Left cardiac atrium (tissue), 4 donors: Measurements from ENCODE around the gene DCP2. TPM values are rescaled to one million over a fixed set of nuclear protein-coding genes. Genes with fewer than 3 reads are reported as not detected.
A peak's percentile ranks its signal among the peaks of the same experiment; 100 is the strongest.
"Not testable (repeated sequence)": the region's sequence is repeated elsewhere in the genome, so short reads cannot be mapped to it uniquely, and the experiment has no call there.

ENCODE experiments used
- ATAC-seq, 2 donors: fragments of 200-7000 bp; cut with Tn5 transposase; one replicate each; pipeline ENCODE4 v1.9.1; 2020; ENCODE audit warnings: mild to moderate bottlenecking in 2 of 2, moderate library complexity in 2 of 2
- DNase-seq: peaks from one replicate; pipeline ENCODE4 v3.0.0-alpha.2; 2020
- intact Hi-C, 2 donors: fragments of 100-400 bp; cut with DNase I; formaldehyde crosslinking; loops; one replicate each; pipeline versions ENCODE4 v1.14.1 to v1.15.1; 2022 to 2023
- long read RNA-seq: library from polyadenylated mRNA; unstranded; transcript quantifications from one replicate; pipeline ENCODE4 v2.0.0, GENCODE V29; 2021
- total RNA-seq, 2 donors: library from RNA; stranded (reverse); fragmentation: NEBNext Ultra II Directional; extraction: Animal tissue kit (Norgen Biotek cat#: 25700); gene quantifications; one replicate each; pipeline ENCODE4 v1.2.1, GENCODE V29; 2021
- donor health status: DM: no; HTN: yes; CAD: no.
- donor health status: DM: no; HTN: yes; CAD: no; lungs with severe emphysema.
- donor health status: DM: yes; HTN: yes; CAD: no.
- donor health status: Dilated cardiomyopathy.

DCP2 gene
- total RNA-seq: 10 to 100 TPM; 21.5 to 23.7 TPM
- long read RNA-seq, partial matches to known transcripts: 1 of 4 reads
- long read RNA-seq, other reads (novel, unspliced or antisense): 3 of 4 reads

DNA sequence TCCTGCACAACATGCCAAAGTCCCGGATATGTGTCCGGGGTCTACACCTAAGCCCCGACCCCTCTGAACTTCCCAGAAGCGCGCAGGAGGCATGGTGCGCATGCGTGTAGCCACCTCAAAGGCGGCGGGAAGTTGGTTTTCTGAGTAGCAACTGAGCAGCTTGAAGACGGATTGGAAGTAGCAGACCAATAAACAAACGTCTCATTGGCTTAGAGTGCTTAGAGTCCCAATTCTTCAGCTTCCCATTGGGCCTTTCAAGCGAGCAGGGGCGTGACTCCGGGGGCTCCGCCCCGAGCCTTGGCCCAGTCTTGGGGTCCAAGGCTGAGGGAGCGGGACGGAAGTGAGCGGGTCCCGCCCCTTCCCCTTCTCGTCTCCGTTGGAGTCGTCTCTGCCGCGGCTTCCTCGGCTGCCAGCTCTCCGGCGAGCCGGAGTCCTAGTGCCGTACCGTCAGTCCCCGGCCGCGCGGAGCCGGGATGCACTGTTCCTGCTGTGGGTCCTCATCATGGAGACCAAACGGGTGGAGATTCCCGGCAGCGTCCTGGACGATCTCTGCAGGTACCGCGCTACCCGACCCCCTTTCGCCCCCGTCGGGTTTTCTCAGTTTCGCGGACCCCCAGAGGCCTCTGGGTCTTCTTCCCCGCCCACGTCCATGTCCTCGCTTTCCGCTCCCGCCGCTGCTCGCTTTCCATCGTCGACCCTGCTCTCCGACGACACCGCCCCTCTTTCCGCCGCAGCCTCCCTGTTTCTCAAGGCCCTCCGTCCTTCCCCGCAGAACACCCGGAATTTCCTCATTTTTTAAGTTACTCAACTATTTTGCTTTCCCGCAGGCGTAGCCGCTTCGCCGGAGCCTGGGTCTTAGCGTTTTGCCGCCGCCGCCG, at the start of gene DCP2:
Gene DCP2, plus strand, starts transcription at position 367 of the 878 bp plus-strand sequence. Its CDS starts 136 bp downstream, at position 503.
- peak; percentile 96 for DNase-seq
- intact Hi-C loops: no loop called here
- ATAC-seq: peak; percentile 99

DNA sequence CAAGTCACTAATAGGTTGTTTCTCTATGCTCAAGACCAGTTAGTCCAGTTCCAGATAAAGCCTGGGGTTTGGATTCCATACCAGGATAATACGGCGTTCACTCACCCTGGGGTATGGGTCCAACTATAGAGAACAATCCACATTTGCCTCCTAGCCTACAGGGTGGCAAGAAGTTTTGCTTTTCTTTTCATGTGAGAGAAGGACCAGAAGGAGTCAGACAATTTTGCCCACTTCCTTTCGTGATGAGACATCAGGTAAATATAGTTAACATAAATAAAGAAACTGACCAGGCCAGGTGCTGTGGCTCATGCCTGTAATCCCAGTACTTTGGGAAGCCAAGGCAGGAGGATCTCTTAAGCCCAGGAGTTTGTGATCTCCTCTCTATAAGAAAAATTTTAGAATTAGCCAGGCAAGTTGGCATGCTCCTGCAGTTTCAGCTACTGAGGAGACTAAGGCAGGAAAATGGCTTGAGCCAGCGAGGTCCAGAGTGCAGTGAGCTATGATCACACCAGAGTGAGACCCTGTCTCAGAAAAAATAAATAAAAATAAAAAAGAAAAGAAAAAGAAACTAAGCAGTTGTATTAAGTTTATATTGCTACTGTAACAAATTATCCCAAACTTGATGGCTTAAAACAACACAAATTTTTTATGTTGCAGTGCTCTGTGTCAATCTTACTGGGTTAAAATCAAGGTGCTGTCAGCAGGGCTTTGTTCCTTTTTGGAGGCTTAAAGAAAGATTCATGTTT, 47.1 kb upstream of the DCP2 start:
- ATAC-seq (no peak), DNase-seq (no peak)
- intact Hi-C loops: loop anchor here in 1 of 2 donors (10.0 kb wide), 1 partner anchor 65 kb away; the partner anchor contains the start of gene SRP19

DNA sequence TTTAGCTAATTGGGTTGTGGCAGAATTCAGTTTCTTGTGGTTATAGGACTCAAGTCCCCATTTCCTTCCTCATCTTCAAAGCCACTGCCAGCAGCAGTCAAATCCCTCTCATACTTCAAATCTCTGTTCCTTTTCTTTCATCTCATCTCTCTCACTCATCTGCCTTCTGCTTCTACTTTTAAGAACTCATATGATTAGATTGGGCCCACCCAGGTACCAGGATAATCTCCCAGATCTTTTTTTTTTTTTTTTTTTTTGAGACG, 46.6 kb upstream of the DCP2 start:
- ATAC-seq: no peak
- DNase-seq: no peak
- intact Hi-C loops: no loop called here

DNA sequence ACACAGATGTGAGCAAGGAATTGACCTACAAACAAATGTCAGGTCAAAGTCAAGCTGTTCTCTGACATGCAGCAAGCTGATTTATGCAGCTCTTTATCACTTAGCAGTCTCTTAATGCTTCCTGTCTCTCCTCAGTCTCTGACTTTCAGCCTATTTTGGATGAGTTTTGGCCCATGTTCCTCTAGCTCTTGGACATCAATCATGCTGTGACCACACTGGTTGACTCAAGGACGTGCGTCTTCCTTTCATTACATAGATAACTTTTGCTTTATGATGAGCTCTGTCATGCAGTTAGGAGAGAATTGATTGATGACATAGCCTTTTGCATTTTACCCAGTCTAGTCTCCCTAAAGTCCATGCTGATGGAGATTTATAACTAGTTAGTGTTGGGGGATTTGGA, 45.1 kb upstream of the DCP2 start:
- ATAC-seq (peak; percentile 74 to 85), DNase-seq (no peak)
- intact Hi-C loops: no loop called here

DNA sequence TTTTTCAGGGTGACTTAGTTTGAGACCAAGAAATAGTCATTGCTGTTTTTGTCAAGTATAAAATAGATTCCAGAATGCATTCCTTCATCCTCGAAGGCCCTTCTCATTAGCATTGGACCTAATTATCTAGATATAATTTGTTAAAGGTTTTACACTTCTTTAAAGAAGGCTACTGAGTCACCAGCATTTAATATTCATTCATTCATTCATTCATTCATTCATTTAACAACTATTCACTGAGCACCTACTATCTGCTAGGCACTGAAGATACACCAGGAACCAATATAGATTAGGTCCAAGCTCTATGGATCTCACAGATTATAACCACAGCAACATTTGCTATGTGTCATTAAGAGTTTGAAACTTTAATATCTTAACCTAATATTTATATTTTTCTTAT, 43.5 kb upstream of the DCP2 start:
- DNase-seq: no peak
- intact Hi-C loops: no loop called here
- no peak for ATAC-seq

DNA sequence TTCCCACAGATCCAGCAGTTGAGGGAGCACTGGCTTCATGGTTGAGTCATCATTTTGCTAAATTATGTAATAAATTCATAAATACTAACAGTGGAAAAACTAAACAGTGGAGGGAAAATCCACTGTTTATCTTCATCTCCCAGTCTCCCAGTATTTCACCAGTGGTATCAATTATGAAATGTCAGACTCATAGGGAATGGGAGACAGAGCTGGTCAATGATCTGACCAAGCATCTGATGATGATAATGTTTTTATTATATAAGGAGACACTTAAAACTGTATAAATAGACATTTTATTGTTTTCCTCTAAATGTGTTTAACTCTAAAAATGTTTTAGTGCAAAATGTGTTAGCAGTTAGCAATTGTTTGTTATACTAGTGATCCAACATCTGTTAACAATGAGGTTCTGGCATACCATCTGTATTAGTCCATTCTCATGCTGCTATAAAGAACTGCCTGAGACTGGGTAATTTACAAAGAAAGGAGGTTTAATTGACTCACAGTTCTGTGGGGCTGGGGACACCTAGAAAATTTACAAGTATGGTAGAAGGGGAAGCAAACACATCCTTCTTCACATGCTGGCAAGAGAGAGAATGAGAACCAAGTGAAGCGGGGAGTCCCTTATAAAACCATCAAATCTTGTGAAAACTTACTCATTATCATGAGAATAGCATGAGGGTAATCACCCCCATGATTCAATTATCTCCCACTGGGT, 42.8 kb upstream of the DCP2 start:
- intact Hi-C loops: no loop called here
- DNase-seq (no peak), ATAC-seq (peak in 1 of 2 donors; percentile 34)

DNA sequence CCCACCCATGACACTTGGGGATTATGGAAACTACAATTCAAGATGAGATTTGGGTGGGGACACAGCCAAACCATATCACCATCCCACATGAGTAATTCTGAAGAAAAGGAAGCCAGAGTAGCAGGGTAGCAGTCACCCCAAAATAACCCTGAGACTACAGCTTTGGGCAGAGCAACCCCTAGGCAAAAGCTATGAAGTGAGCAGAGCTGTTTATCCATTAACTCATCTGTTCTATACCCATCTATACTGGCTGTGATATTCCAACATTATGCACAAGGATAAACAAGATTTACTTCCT, 42.3 kb upstream of the DCP2 start:
- DNase-seq (no peak), ATAC-seq (no peak)
- intact Hi-C loops: no loop called here

DNA sequence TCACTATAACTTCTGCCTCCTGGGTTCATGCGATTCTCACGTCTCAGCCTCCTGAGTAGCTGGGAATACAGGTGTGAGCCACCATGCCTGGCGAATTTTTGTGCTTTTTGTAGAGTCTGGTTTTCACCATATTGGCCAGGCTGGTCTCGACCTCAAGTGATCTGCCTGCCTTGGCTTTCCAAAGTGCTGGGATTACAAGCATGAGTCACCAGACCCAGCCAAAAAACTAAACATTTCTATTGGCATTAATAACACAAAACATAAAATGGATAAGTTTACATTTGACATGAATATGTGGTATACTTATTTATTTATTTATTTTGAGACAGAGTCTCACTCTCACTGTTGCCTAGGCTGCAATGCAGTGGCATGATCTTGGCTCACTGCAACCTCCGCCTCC, 40.9 kb upstream of the DCP2 start:
- DNase-seq (no peak), ATAC-seq (no peak)
- intact Hi-C loops: no loop called here

DNA sequence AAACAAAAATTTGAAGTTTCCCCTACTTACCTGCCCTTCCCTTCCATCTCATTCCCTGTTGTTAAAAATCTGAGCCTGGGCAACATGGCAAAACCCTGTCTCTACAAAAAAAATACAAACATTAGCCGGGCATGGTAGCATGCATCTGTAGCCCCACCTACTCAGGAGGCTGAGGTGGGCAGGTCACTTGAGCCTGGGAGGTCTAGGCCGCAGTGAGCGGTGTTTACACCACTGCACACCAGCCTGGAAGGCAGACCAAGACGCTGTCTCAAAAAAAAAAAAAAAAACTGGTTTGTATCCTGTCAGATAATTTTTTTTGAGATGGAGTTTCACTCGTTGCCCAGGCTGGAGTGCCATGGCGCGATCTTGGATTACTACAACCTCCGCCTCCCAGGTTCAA, 38.3 kb upstream of the DCP2 start:
- intact Hi-C loops: no loop called here
- no peak for ATAC-seq
- DNase-seq: no peak

DNA sequence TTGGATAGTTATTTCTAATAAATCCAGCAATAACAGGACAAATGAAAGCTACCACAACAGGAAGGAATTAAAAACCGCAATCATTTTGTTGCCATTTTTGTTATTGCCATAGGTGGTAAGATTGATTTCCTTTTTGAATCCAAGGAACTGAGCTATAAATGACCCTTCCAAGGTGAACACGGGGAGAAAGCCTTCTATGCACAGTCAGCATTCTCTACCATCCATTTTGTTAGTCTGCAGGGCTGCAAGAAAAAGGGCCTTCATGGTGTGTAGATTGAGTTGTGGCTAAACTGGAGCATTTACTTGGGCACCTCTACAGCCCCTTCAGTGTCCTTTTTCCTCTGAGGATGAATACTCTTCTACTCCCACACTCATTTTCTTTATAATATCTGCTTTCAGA, 35.9 kb upstream of the DCP2 start:
- intact Hi-C loops: no loop called here
- ATAC-seq (no peak), DNase-seq (no peak)

DNA sequence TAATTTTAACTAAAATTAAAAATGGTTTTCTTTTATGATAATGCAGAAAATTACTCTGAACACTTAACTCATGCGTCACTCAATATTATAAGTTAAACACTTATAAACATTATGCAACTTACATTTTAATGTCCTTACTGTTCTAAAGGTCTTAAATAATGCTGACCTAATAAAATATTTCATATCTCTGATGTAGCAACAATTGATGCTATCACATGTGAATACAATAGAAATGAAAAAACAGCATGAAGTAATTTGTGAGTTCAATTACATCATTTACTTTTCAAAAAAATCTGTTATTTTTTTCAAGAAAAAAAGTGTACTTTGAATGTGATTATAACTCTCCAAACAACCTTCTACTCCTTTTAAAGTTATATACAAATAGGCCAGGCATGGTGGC, 28.1 kb upstream of the DCP2 start:
- ATAC-seq (no peak), DNase-seq (no peak)
- intact Hi-C loops: no loop called here

DNA sequence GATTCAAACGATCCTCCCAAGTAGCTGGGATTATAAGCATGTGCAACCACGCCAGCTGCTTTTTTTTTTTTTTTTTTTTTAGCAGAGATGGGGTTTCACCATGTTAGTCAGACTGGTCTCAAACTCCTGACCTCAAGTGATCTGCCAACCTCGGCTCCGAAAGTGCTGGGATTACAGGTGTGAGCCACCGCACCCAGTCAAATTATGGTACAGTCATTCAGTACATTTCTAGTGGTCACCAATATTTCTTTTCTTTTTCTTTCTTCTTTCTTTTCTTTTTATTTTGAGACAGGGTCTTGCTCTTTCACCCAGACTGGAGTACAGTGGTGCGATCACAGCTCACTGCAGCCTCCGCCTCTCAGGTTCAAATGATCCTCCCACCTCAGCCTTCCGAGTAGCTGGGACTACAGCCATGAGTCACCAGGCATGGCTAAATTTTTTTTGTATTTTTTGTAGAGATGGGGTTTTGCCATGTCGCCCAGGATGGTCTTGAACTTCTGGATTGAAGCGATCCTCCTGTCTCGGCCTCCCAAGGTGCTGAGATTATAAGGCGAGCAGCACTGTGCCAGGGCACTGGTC, 25.4 kb upstream of the DCP2 start:
- intact Hi-C loops: no loop called here
- ATAC-seq: no peak
- no peak for DNase-seq

DNA sequence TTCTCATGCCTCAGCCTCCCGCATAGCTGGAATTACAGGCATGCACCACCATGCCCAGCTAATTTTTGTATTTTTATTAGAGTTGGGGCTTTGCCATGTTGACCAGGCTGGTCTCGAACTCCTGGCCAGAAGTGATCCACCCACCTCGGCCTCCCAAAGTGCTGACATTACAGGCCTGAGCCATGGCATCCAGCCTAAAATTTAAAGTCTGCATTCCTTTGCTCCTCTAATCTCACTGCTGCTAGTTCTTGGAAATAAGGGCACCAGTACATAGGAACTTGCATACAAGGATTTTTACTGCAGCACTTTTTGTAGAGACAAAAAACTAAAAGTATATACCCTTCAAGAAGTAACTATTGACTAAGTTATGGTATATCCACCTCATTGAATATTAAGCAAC, 20.0 kb upstream of the DCP2 start:
- intact Hi-C loops: no loop called here
- ATAC-seq (no peak), DNase-seq (no peak)

DNA sequence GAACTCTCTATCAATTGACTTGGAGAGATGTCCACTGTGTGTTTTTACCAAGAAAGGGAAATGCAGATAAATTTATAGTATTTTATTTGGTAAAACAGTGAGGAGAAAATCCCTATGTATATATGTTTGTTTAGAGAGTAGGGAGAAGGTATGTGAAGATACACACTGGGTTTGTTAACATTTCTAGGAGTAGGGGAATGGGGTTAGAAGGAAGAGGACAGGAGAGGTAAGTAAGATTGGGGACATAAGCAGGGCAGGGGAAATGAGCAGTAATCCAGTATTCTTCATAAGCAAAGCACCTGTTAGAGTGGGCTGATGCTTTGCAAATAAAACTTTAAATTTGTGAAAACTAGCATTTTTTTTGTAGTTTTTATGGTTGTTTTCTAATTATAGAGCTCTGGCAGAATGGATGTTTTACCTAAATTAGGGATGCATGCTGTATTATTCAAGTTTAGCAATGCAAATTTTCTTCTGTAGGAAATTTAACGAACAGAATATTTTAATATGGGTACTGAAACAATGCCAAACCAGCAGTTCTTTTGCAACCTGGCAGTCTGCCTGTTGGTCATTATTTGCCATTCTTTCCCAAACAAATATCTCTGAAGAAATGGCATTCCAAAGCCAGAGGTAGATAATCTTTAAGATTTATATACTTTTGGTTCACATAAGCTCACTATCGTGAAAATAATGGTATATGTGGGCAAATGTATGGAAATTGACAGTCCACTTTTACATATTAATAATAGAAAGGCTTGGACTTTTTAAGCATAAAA, 19.4 kb upstream of the DCP2 start:
- ATAC-seq: no peak
- intact Hi-C loops: no loop called here

DNA sequence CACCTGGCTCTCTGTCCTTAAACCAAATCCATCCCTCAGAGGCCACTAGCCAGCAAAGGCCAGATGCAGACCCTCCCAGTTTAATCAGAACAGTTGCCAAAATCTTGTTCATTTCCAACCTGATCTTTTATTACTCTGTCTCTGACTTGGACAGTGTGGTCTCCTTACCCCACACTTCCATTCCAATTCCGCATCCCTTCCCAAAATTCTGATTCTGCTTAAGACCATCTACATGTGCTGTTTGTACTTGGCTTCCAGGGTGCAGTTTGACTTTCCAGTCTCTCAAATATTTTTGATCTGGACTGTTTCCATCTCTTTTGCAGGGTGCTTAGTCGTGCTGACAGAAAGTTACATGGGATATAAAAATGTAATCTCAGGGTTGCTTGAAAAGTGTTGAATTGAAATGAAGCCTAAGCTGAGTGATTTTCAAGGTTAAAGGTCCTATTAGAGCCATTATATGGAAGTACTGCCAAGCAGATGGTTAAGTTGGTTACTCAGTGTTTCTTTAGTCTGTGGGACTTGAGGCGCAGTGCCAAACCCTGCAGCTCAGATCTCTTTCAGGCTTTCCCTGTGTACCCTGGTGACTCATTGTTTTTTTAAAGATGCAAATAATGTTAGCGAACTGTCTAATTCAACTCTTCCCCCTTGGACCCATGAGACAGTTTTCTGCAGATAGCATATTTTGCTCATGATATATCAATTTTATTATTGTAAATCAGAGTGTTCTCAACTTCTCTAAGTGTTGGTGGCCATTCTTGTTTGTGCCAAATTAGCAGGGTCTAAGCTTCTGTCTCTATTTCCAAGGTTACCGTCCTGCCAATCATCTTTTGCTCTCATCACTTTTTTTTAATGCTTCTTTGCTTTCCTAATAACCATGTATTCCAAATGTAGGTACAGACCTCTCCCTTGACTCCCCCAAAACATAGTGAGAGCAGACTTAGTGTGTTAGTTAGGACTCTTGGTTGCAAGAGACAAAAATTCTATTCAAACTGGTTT, 18.2 kb upstream of the DCP2 start:
- peak; percentile 78 for DNase-seq
- intact Hi-C loops: no loop called here
- ATAC-seq: peak; percentile 86 to 95

More for the DNA sequence above, 19.4 kb upstream of the DCP2 start:
- no peak for DNase-seq

DNA sequence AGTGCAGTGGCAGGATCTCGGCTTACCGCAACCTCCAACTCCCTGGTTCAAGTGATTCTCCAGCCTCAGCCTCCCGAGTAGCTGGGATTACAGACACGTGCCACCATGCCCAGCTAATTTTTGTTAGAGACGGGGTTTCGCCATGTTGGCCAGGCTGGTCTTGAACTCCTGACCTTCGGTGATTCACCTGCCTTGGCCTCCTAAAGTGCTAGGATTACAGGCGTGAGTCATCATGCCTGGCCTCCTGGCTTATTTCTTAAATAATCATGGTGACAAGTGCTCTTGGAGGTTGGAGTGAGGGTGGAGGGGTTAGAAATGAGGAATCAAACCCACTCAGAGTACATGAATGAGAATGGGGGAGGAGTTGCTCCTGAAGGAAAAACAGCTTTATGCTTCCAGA, 16.7 kb upstream of the DCP2 start:
- DNase-seq, intact Hi-C loops: not testable (repeated sequence)
- peak in 1 of 2 donors; percentile 30 for ATAC-seq

DNA sequence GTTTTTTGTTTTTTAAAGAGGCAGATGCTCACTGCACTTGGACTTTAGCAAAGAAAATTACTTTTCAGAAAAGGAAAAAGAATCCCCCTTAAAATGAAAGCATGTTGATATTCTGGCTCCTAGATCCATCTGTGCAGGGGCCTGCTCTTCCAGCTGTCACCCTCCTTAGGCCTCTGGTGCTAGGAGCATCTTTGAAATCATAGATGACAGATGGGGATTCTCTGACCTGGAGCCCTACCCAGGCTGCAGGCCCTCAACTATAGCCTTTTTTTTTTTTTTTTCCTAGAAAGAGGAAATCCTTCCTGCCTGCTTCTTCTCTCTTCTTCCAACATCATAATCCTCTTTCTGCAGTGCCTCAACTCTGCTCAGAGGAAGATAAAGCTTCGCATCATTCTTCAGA, 16.3 kb upstream of the DCP2 start:
- ATAC-seq (no peak), DNase-seq (no peak)
- intact Hi-C loops: no loop called here
